OCI-LY7 (cell line): ENCODE measurements around the gene AVL9. TPM values are rescaled to one million over a fixed set of nuclear protein-coding genes. Genes with fewer than 3 reads are reported as not detected.

Source experiments
- BruUV-seq: library from RNA; stranded (reverse); fragments of 400-500 nt; replicated peaks from 2 replicates; lab custom pipeline; 2021; lab: Mats Ljungman, UMichigan
- CTCF ChIA-PET: fragments of 300-600 bp; sonication (Branson Sonifier 250); formaldehyde crosslinking; loops from one replicate; lab custom pipeline; 2022; ENCODE audit warnings: antibody characterized with exemption; ENCODE audit not compliant: unreplicated experiment; lab: Charles Lee
- POLR2A ChIA-PET: fragments of 300-600 bp; sonication (Branson Sonifier 250); formaldehyde crosslinking; loops from one replicate; lab custom pipeline; 2022; ENCODE audit warnings: antibody characterized with exemption; lab: Charles Lee
- DNase-seq: peaks from one replicate; pipeline ENCODE4 v3.0.0-alpha.2; 2015; ENCODE audit warnings: low spot score
- H2AFZ ChIP-seq: fragments of 200-600 bp; sonication (generic), shearing (Covaris generic); 2 replicates; pipeline ENCODE4 v1.6.1; 2014; ENCODE audit warnings: mild to moderate bottlenecking, antibody characterized with exemption, low read length, moderate library complexity
- H3K27ac ChIP-seq: fragments of 200-600 bp; sonication (generic); 2 replicates; pipeline ENCODE4 v1.5.1; 2014; ENCODE audit warnings: mixed run types, low read depth, mild to moderate bottlenecking, moderate library complexity, low read length, inconsistent platforms; ENCODE audit not compliant: poor library complexity, severe bottlenecking
- H3K36me3 ChIP-seq: fragments of 200-600 bp; sonication (generic); 2 replicates; pipeline ENCODE4 v1.6.1; 2014; ENCODE audit warnings: mild to moderate bottlenecking, antibody characterized with exemption, low read length, moderate library complexity, mixed read lengths; ENCODE audit not compliant: insufficient read depth
- H3K4me1 ChIP-seq: fragments of 200-600 bp; sonication (generic); 2 replicates; pipeline ENCODE4 v1.5.1; 2014; ENCODE audit warnings: mild to moderate bottlenecking, low read length; ENCODE audit not compliant: insufficient read depth, poor library complexity, severe bottlenecking
- H3K4me2 ChIP-seq: fragments of 200-600 bp; sonication (generic); 2 replicates; pipeline ENCODE4 v1.6.1; 2014; ENCODE audit warnings: mild to moderate bottlenecking, low read length
- H3K4me3 ChIP-seq: fragments of 200-600 bp; sonication (generic); 2 replicates; pipeline ENCODE4 v1.5.1; 2014; ENCODE audit warnings: mild to moderate bottlenecking, low read depth, low read length; ENCODE audit not compliant: poor library complexity, severe bottlenecking
- H3K79me2 ChIP-seq: fragments of 200-600 bp; sonication (generic); 2 replicates; pipeline ENCODE4 v1.6.1; 2016; ENCODE audit warnings: low read depth, mild to moderate bottlenecking, low read length, moderate library complexity, mixed read lengths; ENCODE audit not compliant: insufficient read depth
- H3K9me2 ChIP-seq: fragments of 200-600 bp; sonication (generic); 2 replicates; pipeline ENCODE4 v1.6.1; 2016; ENCODE audit warnings: mild to moderate bottlenecking, low read length, mixed read lengths; ENCODE audit not compliant: insufficient read depth
- H3K9me3 ChIP-seq: fragments of 200-600 bp; sonication (generic); 2 replicates; pipeline ENCODE4 v1.6.1; 2014; ENCODE audit warnings: mild to moderate bottlenecking, mixed run types, low read length, mixed read lengths
- H4K20me1 ChIP-seq: fragments of 200-600 bp; sonication (generic); 2 replicates; pipeline ENCODE4 v1.6.1; 2014; ENCODE audit warnings: mild to moderate bottlenecking, antibody characterized with exemption, low read length, moderate library complexity, mixed read lengths; ENCODE audit not compliant: insufficient read depth
- EZH2phosphoT487 ChIP-seq: fragments of 200-600 bp; sonication (generic); IDR thresholded peaks from 2 replicates; pipeline ENCODE4 v1.6.1; 2018; ENCODE audit warnings: low read depth, borderline replicate concordance, mild to moderate bottlenecking, mixed run types, antibody characterized with exemption, low read length, moderate library complexity, mixed read lengths
- intact Hi-C: fragments of 100-400 bp; cut with micrococcal nuclease; formaldehyde crosslinking; loops from one replicate; pipeline ENCODE4 v1.10.0; 2022; ENCODE audit not compliant: unreplicated experiment
- total RNA-seq, 2 experiments: library from RNA; depleted of rRNA in 1 of 2; stranded (reverse); fragments of >200 nt in 1 of 2; shearing (Covaris generic) in 1 of 2; gene quantifications; 2 replicates each; pipeline ENCODE4 v1.2.3, GENCODE V29; 2014 to 2022
- TF ChIP-seq, protein P1 (sequence below): fragments of 200-600 bp; sonication (generic); conservative IDR thresholded peaks from 2 replicates; pipeline ENCODE4 v1.5.1; 2014; ENCODE audit warnings: mild to moderate bottlenecking, antibody characterized with exemption, low read length, moderate library complexity, mixed read lengths

AVL9 gene
- total RNA-seq, 2 experiments from 2014 or later = 36.6 to 54.9 TPM

DNA sequence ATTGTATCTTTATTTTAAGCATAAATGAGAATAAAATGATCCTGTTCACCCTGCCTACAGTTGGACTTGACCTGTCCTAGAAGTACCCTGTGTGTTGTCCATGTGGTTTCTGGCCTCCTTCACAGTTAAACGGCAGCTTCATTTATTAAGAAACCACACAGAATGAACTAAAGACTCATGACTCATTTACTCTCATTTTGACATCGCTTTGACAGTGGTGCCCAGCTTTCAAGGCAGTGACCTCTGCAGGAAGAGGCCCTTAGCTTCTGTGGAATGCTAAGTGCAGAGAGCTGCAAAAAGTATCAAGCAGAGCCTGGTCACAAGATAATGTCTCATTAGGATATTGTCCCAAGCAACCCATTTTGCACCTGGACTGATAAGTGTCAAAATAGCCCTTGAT, 93.4 kb downstream of the AVL9 start:
- Histone ChIP-seq H2AFZ (no peak overlapping the region), H3K9me3 (no peaks in the 10 kb centered on the region), H3K79me2 (no peaks in the 10 kb centered on the region), H3K27ac (no peak overlapping the region), H3K4me1 (no peaks in the 10 kb centered on the region), H3K4me2 (no peak overlapping the region), H3K9me2 (no peaks in the 10 kb centered on the region), H4K20me1 (no peaks in the 10 kb centered on the region), H3K36me3 (peaks cover 49% of the 10 kb centered on the region), H3K4me3 (no peak overlapping the region)
- intact Hi-C loops = loop anchor here (5.0 kb wide), 1 partner anchor 96 kb away; the partner anchor contains the start of gene LSM5
- ChIA-PET CTCF (no interaction called here), POLR2A (no interaction called here)
- no TSS peak for BruUV-seq
- TF ChIP-seq, protein P1, sequence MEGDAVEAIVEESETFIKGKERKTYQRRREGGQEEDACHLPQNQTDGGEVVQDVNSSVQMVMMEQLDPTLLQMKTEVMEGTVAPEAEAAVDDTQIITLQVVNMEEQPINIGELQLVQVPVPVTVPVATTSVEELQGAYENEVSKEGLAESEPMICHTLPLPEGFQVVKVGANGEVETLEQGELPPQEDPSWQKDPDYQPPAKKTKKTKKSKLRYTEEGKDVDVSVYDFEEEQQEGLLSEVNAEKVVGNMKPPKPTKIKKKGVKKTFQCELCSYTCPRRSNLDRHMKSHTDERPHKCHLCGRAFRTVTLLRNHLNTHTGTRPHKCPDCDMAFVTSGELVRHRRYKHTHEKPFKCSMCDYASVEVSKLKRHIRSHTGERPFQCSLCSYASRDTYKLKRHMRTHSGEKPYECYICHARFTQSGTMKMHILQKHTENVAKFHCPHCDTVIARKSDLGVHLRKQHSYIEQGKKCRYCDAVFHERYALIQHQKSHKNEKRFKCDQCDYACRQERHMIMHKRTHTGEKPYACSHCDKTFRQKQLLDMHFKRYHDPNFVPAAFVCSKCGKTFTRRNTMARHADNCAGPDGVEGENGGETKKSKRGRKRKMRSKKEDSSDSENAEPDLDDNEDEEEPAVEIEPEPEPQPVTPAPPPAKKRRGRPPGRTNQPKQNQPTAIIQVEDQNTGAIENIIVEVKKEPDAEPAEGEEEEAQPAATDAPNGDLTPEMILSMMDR = no peak
- TF ChIP-seq EZH2phosphoT487 = no peak
- no peak for DNase-seq

DNA sequence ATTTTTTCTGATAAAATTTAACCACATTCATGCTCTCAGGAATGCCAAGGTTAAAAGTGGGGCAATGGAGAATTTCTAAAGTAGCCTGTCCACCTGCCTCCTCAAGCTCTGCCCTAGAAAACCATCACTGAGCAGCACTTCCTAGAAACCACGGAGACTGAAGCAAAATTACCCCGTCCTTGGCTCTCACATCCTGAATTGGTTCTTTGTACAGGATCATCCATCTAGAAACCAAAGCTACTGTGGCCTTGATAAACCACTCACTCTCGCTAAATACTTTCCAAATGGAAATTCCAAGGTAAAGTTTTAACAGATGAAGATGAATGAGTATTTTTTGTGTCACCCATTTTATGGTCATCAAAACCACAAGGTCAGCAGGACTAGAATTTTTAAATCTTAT, 96.6 kb downstream of the AVL9 start:
- Histone ChIP-seq H3K79me2 (no peaks in the 10 kb centered on the region), H3K4me3 (no peak overlapping the region), H3K36me3 (peaks cover 20% of the 10 kb centered on the region), H2AFZ (no peak overlapping the region), H3K27ac (no peak overlapping the region), H3K9me2 (no peaks in the 10 kb centered on the region), H3K4me2 (no peak overlapping the region), H4K20me1 (no peaks in the 10 kb centered on the region), H3K9me3 (no peaks in the 10 kb centered on the region), H3K4me1 (no peaks in the 10 kb centered on the region)
- DNase-seq = no peak
- TF ChIP-seq EZH2phosphoT487 = no peak
- TF ChIP-seq, protein P1 = no peak
- BruUV-seq = no TSS peak
- CTCF ChIA-PET = no interaction called here
- POLR2A ChIA-PET = no interaction called here
- intact Hi-C loops = no loop called here

DNA sequence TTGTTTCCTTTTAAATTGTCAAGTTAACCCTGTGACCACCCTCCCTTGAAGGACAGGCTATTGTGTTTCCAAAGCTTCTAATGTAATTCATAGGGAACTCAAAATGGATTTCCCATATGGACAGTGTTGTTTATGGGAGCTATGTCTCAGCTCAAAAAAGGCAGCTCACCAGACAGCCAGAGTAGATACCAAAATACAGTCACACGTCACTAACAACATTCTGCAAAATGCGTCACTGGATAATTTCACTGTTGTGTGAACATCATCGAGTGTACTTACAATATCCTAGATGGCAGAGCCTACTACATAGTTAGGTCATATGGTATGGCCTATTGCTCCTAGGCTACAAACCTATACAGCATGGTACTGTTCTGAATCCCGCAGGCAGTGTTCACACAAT, 97.4 kb downstream of the AVL9 start:
- Histone ChIP-seq H3K9me3 (no peaks in the 10 kb centered on the region), H3K9me2 (no peaks in the 10 kb centered on the region), H3K4me3 (no peak overlapping the region), H3K79me2 (no peaks in the 10 kb centered on the region), H2AFZ (no peak overlapping the region), H3K36me3 (peaks cover 12% of the 10 kb centered on the region), H4K20me1 (no peaks in the 10 kb centered on the region), H3K27ac (no peak overlapping the region), H3K4me2 (no peak overlapping the region), H3K4me1 (no peaks in the 10 kb centered on the region)
- intact Hi-C loops = no loop called here
- no peak for DNase-seq
- TF ChIP-seq EZH2phosphoT487 = no peak
- TF ChIP-seq, protein P1 = no peak
- ChIA-PET POLR2A (no interaction called here), CTCF (no interaction called here)
- no TSS peak for BruUV-seq
